Astrocyte (in vitro differentiated cells and primary cell): ENCODE measurements around the gene PPP2R3B.

Experiments used
- EZH2 ChIP-seq: IDR thresholded peaks from 2 replicates; pipeline ENCODE4 v1.6.1; 2012; ENCODE audit warnings: mild to moderate bottlenecking, low read length, inconsistent platforms; ENCODE audit not compliant: insufficient read depth
- TF ChIP-seq, protein P1 (sequence below): IDR thresholded peaks from 2 replicates; pipeline ENCODE4 v1.5.1; 2011; ENCODE audit warnings: low read depth, mild to moderate bottlenecking, inconsistent platforms, low read length, moderate library complexity; ENCODE audit not compliant: insufficient read depth

- TF ChIP-seq, protein P1, sequence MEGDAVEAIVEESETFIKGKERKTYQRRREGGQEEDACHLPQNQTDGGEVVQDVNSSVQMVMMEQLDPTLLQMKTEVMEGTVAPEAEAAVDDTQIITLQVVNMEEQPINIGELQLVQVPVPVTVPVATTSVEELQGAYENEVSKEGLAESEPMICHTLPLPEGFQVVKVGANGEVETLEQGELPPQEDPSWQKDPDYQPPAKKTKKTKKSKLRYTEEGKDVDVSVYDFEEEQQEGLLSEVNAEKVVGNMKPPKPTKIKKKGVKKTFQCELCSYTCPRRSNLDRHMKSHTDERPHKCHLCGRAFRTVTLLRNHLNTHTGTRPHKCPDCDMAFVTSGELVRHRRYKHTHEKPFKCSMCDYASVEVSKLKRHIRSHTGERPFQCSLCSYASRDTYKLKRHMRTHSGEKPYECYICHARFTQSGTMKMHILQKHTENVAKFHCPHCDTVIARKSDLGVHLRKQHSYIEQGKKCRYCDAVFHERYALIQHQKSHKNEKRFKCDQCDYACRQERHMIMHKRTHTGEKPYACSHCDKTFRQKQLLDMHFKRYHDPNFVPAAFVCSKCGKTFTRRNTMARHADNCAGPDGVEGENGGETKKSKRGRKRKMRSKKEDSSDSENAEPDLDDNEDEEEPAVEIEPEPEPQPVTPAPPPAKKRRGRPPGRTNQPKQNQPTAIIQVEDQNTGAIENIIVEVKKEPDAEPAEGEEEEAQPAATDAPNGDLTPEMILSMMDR = no peak
- no peak for TF ChIP-seq EZH2
Measured at GRCh38 chrX:397575-397974, 10.9 kb upstream of the PPP2R3B start.
